HUDEP-2 (cell line): Measurements from ENCODE around the gene ZBTB7C.
A peak's percentile ranks its signal among the peaks of the same experiment; 100 is the strongest.

ENCODE experiments used
- DNase-seq, 76 experiments: peaks; one replicate each; lab custom pipeline; 2025; ENCODE audit not compliant: unreplicated experiment in 76 of 76; lab: John Stamatoyannopoulos, UW

ZBTB7C gene

DNA sequence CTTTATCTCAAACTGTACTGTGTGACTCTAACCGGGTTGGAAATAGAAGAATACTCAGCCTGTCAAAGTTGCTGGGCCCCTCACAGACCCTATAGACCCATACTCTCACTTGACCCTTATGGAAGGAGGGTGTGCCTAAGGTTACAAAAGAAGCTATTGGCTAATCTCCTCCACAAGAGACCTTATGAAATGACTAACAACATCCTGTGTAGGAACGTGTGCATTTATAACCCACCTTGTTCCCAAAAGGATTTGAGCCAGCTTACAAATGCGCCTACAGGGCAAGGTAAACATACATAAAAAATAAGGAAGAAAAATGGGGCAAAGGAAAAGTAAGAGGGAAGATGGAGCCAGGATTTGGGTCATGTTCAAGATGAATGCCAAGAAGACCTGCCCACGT, 253.3 kb downstream of the ZBTB7C start:
- no peak for DNase-seq

DNA sequence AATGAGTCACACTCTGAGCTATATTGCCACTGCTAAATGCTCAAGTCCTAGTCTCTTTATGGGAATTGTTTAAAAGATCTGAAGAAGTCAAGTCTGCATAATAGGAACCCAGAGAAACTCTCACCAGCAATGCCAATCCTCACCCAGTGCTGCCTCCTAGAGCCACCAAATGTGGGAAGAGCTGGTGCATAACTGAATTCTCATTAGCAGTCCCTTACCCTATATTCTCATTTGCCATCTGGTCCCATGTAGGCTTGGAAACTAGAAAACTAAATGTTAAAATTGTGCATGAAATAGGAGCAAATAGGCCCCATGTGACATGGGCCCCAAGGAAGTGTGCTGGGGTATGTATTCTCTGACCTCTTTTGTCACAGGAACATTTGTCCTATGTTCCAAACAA, 254.4 kb downstream of the ZBTB7C start:
- DNase-seq = no peak

DNA sequence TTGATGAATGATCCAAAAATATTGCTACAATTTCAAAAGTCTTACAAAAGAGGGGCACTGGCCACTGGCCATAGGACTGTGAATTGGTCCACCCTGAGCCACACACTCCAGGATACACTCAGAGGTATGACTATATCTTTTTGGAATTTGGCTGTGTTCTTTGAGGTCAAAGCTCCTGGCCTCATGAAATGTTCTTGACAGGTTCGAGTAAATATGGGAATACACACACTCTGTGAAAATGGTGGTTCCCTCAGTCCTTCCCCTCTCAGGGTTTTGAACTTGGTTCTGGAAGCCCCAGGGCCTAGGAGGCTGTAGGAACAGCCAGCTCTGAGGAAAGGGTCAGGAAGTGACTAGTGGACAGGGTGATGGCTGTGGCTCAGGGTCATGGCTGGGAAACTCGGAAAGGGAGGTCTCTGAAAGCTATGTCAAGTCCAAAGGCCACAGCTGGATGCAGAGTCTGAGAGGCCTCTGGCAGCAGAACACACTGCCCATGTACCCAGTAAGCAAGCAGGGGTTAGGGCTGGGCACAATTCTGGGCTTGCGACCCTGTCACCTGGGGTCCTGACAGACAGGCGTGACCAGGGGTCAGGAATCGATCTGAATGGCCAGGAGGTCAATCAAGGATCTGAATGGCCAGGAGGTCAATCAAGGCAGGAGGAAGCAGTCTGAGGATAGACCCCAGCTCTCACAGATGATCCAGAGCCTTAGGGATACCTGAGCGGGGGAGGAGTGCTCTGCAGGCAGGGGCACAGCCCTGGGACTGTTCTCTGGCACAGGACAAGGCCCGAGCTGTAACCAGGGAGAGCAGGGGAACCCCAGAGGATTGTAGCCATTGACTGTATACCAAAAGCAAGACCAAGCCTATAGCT, 255.3 kb downstream of the ZBTB7C start:
- no peak for DNase-seq

DNA sequence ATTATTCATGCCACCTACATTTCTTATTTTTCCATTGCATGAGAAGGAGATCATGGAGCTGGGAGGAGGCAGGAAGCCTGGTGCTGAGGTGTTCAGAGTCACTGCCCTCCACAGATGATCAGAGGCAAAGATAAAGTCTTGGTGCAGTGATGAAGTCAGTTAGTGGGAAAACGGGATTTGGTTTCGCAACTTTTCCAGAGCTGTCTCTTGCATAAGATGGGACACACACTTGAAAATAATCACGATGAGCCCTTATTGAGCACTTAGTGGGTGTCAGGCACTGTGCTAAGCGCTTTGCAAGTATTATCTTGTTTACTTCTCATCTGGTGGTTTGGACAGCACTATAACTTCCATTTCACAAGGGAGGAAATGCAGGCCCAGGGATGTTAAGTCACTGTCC, 256.6 kb downstream of the ZBTB7C start:
- DNase-seq = no peak

DNA sequence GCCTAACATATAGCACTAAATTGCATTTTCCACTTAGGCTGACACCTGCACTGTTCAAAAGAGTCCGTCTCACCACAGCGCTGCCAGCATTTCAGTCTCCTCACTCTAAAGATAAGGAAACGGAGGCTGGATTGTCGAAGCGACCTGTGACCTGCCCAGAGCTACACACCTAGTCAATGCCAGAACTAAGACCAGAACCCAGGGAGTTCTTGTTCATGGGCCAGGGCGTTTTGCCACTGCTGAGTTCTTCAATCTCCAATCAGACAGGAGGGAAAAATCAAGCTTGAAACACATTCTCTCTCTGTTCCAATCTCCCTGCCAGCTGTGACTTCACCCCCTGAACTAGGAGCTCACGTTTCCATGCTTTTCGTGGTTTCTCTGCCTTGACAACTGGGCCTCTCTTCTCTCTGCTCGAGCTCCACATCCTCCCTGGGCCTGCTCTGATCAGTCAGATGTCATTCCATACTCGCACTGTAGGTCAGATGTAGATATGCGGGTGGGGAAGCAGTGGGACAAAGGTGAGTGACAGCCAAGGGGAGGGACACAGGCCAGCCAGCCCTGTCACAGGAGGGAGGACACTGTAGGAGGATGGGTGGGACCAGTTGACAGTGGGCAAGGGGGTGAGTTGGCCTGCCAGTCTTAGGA, 257.6 kb downstream of the ZBTB7C start:
- DNase-seq = no peak

DNA sequence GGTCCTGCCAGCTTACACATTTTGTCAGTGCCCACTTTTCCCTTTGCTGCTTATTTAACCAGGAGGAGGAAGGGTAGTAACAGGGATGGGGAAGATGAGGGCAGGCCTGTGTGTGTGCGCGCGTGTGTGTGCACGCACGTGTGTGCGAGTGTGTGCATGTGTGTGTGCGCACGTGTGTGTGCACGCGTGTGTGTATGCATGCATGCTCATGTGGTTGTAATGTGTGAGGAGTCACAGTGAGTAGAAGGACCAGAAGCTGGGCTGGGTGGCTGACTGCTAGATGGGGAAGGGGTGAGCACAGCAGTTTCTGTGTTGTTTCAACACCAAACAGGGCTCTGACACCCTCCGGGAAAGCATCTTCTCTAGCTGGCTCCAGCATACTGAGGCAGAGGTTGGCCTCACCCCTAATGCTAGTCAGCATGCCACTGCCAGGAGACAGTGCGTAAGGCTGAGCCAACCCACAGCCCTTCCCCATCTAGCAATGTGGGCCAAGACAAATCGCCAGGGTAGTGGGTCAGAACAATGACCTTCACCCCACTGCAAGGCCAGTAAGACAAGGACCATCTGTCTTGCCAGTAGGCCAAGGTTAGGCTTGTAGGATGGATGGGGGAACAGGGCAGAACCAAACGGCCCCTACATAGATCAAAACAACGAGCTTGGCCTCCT, 260.0 kb downstream of the ZBTB7C start:
- no peak for DNase-seq

DNA sequence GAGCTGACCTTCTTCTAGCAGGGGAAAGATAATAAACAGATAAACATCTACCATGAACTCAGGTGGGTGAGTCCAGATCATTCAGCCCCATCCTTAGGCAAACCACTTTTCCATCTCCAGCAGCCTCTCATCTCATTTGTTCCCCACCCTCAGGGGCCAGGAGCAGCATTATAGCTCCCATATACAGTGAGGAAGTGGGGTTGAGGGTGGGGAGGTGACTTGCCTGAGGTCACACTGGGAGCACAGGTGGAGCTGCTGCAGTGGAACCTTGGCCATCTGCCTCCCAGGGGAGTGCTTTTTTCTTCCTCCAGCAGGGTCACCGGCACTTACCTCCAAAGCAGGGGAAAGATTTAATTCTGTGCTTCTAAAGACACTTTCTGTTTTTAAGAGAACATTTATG, 266.2 kb downstream of the ZBTB7C start:
- no peak for DNase-seq

DNA sequence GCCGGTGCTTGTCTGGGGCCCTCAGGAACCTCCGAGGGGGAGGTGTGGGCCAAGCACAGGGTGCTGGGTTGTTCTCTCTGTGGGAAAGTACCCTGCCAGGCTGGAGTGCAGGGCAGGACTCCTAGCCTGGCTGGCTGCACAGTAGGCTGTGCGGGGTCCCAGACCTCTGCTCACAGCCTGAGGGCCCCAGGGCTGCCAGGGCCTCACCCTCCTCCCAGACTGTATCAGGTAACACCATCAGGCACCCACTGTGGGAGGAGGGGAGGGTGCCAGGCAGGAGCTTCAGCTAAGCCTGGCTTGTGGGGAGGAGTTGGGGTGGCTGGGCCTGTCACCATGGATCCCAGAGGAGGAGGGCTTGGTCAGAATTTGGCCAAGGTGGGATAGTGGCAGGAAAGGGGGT, 266.8 kb downstream of the ZBTB7C start:
- DNase-seq = no peak

DNA sequence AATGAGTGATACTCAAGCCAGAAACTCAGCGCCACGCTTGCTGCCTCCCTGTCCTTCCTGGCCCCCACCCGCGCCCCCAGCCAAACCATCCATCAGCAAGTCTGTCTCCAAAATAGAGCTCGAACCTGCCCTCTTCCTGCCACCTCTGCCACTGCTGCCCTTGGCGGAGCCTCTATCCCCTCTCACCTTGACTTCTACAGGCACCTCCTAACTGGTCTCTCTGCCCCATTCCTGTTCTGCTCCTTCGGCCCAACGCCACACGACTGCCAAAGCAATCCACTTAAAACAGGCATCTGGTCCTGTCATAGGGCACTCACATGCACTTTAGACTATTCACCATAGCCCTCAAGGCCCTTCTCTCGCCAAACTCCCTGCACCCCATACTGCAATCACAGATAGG, 268.5 kb downstream of the ZBTB7C start:
- DNase-seq = no peak

DNA sequence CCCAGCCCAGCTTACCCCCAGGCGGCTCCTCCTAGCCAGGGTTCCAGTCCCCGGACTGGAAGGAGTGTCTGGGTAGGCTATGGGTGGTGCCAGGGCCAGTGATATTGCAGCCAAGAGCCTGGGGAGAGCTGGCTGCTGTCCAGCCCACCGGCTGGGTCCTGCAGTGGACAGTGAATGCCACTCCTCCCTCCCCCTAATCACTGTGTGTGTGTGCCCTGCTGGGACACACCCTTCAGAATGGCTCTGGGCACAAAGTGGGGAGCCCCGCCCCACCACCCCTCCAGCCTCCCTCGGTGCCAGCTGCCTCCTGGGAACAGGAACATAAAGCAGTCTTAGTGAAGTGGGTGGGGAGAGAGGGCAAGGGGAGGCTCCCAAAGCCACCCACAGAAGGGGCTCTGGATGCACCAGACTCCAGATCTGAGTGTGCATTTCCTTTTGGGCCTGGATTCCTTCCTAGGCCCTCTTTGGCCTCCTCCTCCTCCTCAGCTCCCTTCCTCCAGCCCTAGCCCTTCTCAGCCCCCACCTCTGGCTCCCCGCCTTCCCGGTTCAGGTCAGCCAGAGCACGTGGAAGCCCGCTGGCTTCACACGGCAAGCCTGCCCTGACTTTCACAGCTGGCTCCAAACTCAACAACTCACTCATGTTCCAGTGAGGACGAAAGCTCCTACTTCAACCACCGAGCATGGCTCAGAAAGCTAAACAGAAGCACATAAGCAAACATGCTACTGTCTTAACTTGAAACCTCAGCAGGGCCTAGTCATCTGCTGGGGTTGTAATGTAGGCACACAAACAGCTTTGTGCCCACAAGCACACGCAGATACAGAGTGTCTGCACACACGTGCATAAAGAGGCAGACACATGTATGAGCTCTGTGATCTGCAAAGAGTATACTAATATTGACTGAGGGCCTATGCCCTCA, 269.5 kb downstream of the ZBTB7C start:
- peak in 20 of 76 experiments; percentile 3 to 53 (median 26) for DNase-seq

DNA sequence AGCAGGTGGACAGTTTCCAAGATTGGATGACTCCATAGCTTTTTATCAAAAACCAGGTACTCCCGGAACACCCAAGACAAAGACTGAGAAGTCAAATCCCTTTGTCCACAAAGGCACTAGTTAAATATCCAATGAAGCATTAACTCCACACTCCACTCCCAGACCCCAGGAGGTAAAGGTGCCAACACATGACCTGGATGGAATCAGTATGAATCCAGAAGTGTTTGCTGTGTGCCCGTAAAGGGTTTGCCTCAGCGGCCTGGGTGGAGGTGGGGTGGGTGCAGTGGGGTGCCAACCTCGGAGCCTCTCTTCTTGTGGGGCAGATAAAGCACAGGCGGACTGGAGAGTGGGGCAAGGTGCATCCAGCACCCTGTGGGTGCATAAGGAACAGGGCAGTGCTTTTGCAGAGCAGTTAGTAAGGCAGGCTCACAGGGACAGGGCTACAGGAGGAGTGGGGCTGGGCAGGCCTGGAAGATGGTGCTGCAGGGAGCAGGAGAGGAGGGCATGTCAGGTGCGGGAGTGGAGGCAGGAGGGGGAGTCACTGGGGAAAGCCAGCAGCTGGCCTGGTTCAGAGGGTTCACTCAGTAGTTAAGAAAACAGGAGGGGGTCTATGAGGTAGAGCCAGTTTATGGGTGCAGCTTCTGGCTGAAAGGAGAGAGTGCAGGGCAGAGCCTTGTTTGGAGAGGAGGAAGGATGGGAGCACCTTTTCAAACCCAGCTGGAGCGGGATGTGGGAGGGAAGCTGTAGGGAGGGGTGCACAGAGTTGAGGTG, 270.3 kb downstream of the ZBTB7C start:
- no peak for DNase-seq

DNA sequence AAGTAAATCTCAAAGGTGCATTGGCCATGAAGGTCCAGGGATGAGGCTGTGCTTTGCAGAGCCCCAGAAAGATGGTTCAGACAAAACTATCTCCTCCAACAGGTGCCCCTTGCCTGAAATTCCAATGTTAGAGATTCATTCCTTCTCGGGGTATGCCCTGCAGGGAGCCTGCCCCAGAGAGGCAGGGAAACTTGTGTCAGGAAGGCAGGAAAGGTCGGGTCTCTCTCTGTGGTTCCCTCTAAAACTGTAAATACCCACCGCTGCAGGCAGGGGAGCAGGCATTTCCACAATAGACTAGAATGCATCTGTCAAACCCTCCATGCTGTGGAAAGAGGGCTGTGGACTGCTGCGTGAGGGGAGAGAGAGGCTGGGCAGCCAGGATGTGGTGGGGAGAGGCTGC, 271.0 kb downstream of the ZBTB7C start:
- no peak for DNase-seq

DNA sequence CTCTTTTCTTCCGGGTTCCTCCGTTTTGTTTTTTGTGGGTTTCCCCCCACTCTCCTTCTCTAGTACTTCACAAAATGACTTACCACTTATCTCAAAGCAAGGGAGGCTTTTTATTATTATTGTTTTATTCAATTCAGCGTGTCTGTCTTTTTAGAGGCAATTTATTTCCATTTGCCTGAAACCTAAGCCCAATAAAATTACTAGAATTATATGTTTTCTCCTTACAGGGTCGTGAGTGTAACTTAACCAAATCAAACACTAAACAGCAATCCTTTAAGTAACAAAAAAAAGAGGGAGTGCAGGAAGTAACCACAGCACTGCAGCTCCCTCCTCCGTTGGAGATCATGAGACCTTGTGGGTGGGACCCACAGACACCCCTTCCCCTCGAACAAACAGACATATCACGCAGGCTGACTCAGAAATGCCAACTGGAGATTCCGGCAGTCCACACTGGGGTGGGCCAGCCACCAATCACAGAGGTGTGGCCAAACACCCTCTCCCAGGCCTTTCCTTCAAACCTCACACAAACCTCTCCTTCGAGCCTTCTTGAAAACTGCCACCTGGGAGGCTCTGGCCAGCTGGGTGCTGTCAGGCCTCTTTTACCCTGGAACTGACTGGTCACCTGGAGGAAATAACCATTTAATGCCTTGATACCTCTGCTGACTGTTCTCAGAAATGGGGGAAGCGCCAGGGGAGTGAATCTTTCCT, 271.7 kb downstream of the ZBTB7C start:
- no peak for DNase-seq

DNA sequence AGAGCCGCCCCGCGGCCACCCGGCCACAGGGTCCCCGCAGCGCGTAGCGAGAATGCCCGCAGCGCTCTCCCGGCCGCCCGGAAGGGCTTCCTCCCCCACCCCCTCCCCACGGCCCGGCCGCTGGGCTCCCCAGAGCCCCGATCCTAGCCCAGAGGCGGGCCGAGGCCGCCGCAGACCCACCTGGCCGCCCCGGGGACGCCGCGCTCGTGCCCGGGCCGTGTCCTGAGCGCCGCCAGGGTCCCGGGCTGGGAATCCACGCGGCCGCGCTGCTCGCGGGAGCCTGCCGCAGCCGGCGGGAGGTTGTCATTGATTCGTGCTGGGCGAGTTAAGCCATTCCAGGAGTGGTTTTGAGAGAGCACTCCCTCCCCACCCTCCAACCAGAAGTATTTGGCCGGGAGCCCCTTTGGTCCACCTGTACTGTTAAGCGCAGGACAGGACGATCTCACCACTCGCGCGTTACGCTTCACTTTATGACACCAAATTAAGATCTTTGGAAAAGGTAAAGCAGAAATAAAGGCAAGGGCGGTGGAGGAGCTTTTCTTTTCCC, 272.3 kb downstream of the ZBTB7C start:
- no peak for DNase-seq

DNA sequence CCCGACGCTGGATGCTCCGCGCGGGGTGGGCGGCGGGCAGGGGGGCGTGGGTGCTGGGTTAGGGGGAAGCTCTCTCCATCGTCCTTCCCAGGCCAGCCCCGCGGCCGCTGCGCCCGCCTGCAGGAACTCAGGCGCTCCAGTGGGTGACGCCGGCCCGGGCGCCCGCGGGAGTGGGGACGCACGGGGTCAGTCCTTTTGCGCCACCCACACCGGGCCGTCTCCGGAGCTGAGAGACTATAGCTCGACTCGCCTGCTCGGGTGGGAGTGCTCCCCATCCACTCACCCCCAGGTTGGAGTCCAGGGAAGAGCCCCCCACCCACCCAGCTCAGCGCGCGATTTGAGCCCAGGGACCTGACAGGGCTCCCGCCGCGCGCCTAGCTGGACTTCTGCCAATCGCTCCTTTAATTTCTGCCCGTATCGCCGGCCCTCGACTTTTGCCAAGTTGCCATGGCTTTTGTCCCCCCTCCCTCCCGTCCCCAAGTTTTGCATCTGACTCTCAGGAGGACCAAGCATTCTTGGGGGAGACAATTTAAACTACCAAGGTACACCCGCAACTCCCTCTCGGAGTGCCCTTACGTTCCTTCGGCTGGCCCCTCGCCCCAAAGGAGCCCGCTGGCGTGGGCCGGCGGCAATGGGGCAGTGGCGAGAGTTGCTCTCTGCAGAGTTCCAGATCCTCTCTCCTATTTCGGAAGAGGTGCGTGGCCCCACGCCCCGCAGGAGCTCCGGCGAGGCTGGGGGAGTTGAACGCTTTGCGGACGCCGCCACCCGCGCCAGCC, 272.9 kb downstream of the ZBTB7C start:
- DNase-seq = no peak

DNA sequence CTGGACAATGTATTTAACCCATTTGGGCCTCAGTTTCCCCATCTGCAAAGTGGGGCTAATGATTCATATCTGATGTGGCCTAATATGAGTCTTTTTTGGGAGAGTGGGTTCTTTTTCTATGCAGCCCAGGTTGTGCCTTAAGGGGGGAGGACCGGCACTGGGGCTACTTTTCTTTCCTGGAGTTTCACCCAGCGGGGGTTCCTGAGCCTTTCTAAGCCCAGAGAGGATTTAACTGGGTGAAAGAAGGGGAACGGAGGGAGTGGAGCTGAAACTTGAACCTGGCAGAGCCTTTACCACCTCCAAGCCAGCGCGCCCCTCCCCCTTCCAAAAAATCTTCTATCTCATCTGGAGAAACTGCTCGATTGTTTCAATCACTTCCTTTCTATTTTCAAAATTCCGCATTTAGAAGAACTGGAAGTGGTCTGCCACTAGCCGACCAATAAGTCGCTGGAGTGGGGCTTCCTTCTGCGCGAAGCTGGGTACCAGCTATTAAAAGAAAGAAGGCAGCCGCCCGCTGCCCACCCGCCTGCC, 273.7 kb downstream of the ZBTB7C start:
- DNase-seq = no peak

DNA sequence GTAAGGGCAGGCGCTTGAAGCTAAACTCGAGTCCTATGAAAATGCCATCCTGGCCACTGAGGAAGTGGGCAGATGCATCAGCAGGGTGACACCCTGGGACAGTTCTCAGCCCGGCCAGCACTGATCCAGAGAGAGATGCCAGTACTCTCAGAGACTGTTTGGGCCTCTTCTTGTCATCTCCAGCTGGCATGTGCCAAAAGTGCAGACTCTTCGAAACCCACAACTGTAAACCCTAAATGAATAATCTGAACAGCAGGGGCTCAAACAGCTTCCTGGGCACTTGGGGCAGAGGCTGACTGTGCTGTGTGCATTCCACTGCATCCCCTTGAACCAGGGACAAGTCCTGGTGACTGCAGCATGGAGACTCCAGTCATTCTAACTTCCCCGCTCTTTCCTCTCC, 274.6 kb downstream of the ZBTB7C start:
- no peak for DNase-seq

DNA sequence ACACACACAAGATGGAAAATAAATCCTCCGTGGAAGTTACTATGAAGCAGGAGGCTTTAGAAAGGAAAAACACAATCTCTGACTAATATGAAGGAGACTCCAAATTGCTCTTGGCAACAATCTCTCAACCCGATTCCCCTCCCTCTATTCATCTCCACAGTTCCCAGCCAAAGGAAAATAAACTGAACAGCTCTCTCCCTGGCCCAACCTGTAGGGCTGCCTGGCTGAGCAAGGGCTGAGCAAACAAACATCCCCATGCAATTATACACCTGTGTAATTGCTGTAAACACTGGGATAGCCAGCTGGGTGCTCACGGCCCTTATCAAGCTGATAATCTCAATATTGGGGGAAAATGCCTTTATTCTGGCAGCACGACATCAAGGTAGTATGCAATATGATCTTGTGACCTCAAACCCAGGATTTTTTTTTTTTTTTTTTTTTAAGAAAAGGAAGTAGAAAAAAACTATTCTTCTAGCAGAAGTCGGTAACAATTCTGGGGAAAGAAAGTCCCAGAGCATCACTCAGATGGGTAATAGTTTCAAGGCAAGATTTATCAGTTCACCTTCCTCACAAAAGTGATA, 275.4 kb downstream of the ZBTB7C start:
- DNase-seq = no peak
